Lower lobe of right lung (tissue), 2 donors: ENCODE data around the gene VPS37C. TPM values are rescaled to one million over a fixed set of nuclear protein-coding genes. Genes with fewer than 3 reads are reported as not detected.

Source experiments
- ATAC-seq, 2 donors: fragments of 200-7000 bp; cut with Tn5 transposase; one replicate each; pipeline ENCODE4 v1.9.1; 2020 to 2022; ENCODE audit warnings: mild to moderate bottlenecking in 2 of 2, moderate library complexity in 2 of 2
- DNase-seq: peaks from one replicate; pipeline ENCODE4 v3.0.0-alpha.2; 2020
- H3K27ac ChIP-seq: fragments of 200-600 bp; one replicate; pipeline ENCODE4 v1.8.0; 2022
- H3K27me3 ChIP-seq: fragments of 200-600 bp; one replicate; pipeline ENCODE4 v1.8.0; 2022; ENCODE audit warnings: low read depth
- H3K36me3 ChIP-seq: fragments of 200-600 bp; one replicate; pipeline ENCODE4 v1.8.0; 2022; ENCODE audit warnings: mild to moderate bottlenecking
- H3K4me1 ChIP-seq: fragments of 200-600 bp; one replicate; pipeline ENCODE4 v1.8.0; 2022
- H3K4me3 ChIP-seq: fragments of 200-600 bp; one replicate; pipeline ENCODE4 v1.8.0; 2022; ENCODE audit warnings: mild to moderate bottlenecking
- H3K9me3 ChIP-seq: fragments of 200-600 bp; one replicate; pipeline ENCODE4 v1.8.0; 2022
- CTCF ChIP-seq: fragments of 200-600 bp; IDR thresholded peaks from one replicate; pipeline ENCODE4 v1.8.0; 2022; ENCODE audit warnings: antibody characterized with exemption, mild to moderate bottlenecking
- intact Hi-C: fragments of 100-400 bp; cut with DNase I; formaldehyde crosslinking; loops from one replicate; pipeline ENCODE4 v1.11.0; 2022
- total RNA-seq: library from RNA; stranded (reverse); fragmentation: NEBNext Ultra II Directional; extraction: Animal tissue kit (Norgen Biotek cat#: 25700); gene quantifications from one replicate; pipeline ENCODE4 v1.2.1, GENCODE V29; 2021
- donor health status: DM: no; HTN: yes; CAD: no; lungs with severe emphysema.

Gene VPS37C
- total RNA-seq, 1 donor from 2014 or later = 39.7 TPM

- intact Hi-C loops = no loop called here
Measured at GRCh38 chr11:61132646-61133045, 28.6 kb downstream of the VPS37C start.

GRCh38 chr11:61131998-61132555, 29.1 kb downstream of the VPS37C start:
- Histone ChIP-seq H3K27me3 (no peaks in the 10 kb centered on the region), H3K9me3 (no peaks in the 10 kb centered on the region), H3K4me1 (peaks cover 10% of the 10 kb centered on the region), H3K36me3 (peaks cover 45% of the 10 kb centered on the region), H3K4me3 (no peak overlapping the region), H3K27ac (no peak overlapping the region)
- TF ChIP-seq CTCF = no peak
- intact Hi-C loops = no loop called here
- no peak for ATAC-seq
- no peak for DNase-seq

More at GRCh38 chr11:61132646-61133045, 28.6 kb downstream of the VPS37C start:
- DNase-seq (no peak), ATAC-seq (no peak)
- Histone ChIP-seq H3K4me1 (peaks cover 10% of the 10 kb centered on the region), H3K27me3 (no peaks in the 10 kb centered on the region), H3K9me3 (no peaks in the 10 kb centered on the region), H3K36me3 (peaks cover 50% of the 10 kb centered on the region), H3K27ac (no peak overlapping the region), H3K4me3 (no peak overlapping the region)
- TF ChIP-seq CTCF = no peak

DNA sequence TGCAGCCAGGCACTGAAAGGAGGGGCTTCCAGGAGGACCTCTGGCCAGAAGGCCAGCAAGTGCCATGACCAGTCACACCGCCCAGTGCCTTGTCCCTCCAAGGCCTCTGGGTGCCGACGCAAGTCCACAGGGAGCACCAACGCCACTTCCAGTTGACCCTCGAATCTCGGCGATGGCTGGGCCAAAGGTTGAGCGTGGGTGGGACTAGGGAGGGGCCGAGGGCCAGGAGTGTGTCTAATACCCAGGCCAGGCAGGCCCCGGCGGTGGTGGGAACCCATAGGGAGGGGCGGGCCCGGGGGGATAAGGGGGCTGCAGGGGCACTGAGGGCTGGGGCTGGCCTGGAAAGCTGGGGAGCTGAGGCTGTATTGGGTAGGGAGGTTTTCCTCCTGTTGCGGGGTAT, 29.6 kb downstream of the VPS37C start:
- no peak for TF ChIP-seq CTCF
- DNase-seq = no peak
- no peak for ATAC-seq
- Histone ChIP-seq H3K27me3 (no peaks in the 10 kb centered on the region), H3K4me1 (peaks cover 10% of the 10 kb centered on the region), H3K27ac (no peak overlapping the region), H3K4me3 (no peak overlapping the region), H3K9me3 (no peaks in the 10 kb centered on the region), H3K36me3 (peaks cover 45% of the 10 kb centered on the region)
- intact Hi-C loops = no loop called here

- Histone ChIP-seq H3K4me1 (peaks cover 10% of the 10 kb centered on the region), H3K4me3 (no peak overlapping the region), H3K9me3 (no peaks in the 10 kb centered on the region), H3K27me3 (no peaks in the 10 kb centered on the region), H3K36me3 (peaks cover 45% of the 10 kb centered on the region), H3K27ac (no peak overlapping the region)
- TF ChIP-seq CTCF = no peak
- no peak for DNase-seq
- no peak for ATAC-seq
- intact Hi-C loops = no loop called here
Measured at GRCh38 chr11:61131186-61131585, 30.0 kb downstream of the VPS37C start.

DNA sequence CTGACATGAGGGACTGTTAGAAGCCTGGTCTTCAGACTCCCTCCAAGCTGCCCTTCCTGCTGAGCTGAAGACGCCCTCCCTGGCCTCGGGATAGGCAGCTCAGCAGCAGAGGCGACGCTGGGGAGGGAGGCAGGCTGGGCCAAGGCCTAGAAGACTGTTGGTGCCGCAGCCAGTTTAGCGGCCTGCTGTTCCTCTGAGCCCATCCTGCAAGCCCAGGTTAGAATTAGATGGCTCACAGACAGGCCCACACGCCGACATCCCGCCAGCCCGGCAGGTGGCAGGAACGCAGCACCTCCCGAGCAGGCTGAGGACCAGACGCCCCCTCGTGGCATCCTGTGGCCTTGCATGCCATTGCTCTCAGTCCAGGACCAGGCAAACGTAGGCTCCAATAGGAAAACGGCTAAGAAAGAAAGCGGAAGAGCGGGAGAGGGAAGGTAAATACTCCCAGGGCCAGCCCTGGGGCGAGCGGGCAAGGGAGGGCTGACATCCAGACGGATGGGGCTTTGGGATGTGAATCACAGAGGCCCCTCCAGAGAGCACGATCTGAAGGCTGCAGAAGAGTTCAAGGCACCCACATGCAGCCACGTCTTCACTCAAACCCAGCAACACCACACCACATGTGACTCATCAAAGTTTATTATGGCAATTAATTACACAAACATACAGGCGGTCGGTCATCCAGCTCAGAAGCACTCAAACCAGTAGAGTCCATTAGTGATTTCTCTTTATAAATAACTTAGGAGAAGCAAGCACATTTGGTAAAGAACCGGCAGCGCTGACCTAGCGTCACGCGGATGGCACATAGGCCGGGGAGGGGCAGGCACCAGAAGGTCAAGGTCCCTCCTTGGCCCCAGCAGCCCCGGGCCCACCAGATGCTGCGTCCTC, 31.3 kb downstream of the VPS37C start:
- ATAC-seq (peak; percentile 93 to 94), DNase-seq (peak; percentile 91)
- Histone ChIP-seq H3K36me3 (peaks cover 37% of the 10 kb centered on the region), H3K4me3 (peak overlapping the region; percentile 25), H3K4me1 (peaks cover 10% of the 10 kb centered on the region), H3K27me3 (no peaks in the 10 kb centered on the region), H3K27ac (no peak overlapping the region), H3K9me3 (no peaks in the 10 kb centered on the region)
- intact Hi-C loops = no loop called here
- peak; percentile 100 for TF ChIP-seq CTCF
